DND-41 (cell line): ENCODE results near the gene ZNF117.
"Not testable (repeated sequence)": the region's sequence is repeated elsewhere in the genome, so short reads cannot be mapped to it uniquely, and the experiment has no call there.

Experiments
- ATAC-seq: fragments of 200-7000 bp; cut with Tn5 transposase; 3 replicates; pipeline ENCODE4 v1.9.1; 2021; ENCODE audit warnings: low read depth; ENCODE audit not compliant: insufficient read depth
- DNase-seq: peaks from one replicate; pipeline ENCODE4 v3.0.0-alpha.2; 2020
- H2AFZ ChIP-seq: 2 replicates; pipeline ENCODE4 v1.6.0; 2012; ENCODE audit warnings: low read depth, low read length
- H3K27ac ChIP-seq: 2 replicates; pipeline ENCODE4 v1.5.1; 2012; ENCODE audit warnings: low read length, inconsistent platforms
- H3K27me3 ChIP-seq: fragments of 200-600 bp; sonication (generic); 2 replicates; pipeline ENCODE4 v1.6.0; 2012; ENCODE audit warnings: low read length, mild to moderate bottlenecking, inconsistent platforms; ENCODE audit not compliant: insufficient read depth, poor library complexity
- H3K36me3 ChIP-seq: 2 replicates; pipeline ENCODE4 v1.5.1; 2012; ENCODE audit warnings: low read length, inconsistent platforms; ENCODE audit not compliant: insufficient read depth
- H3K4me1 ChIP-seq: 2 replicates; pipeline ENCODE4 v1.5.1; 2012; ENCODE audit warnings: mild to moderate bottlenecking, low read length; ENCODE audit not compliant: insufficient read depth
- H3K4me2 ChIP-seq: 2 replicates; pipeline ENCODE4 v1.6.0; 2012; ENCODE audit warnings: mild to moderate bottlenecking, moderate library complexity, low read length, inconsistent platforms; ENCODE audit not compliant: insufficient read depth
- H3K4me3 ChIP-seq, 2 experiments: fragments of 200-600 bp in 1 of 2; shearing (Covaris generic) in 1 of 2; 2 replicates each; pipeline ENCODE4 v1.5.1; 2012 to 2016; ENCODE audit warnings: inconsistent platforms in 2 of 2, low read length in 2 of 2, mild to moderate bottlenecking in 2 of 2, low read depth in 1 of 2, moderate library complexity in 1 of 2
- H3K79me2 ChIP-seq: 2 replicates; pipeline ENCODE4 v1.6.0; 2012; ENCODE audit warnings: low read length, inconsistent platforms; ENCODE audit not compliant: insufficient read depth
- H3K9ac ChIP-seq: 2 replicates; pipeline ENCODE4 v1.6.0; 2012; ENCODE audit warnings: low read depth, mild to moderate bottlenecking, inconsistent platforms, low read length, moderate library complexity
- H3K9me3 ChIP-seq: 2 replicates; pipeline ENCODE4 v1.5.1; 2012; ENCODE audit warnings: low read length, moderate library complexity, mild to moderate bottlenecking, inconsistent platforms; ENCODE audit not compliant: insufficient read depth, severe bottlenecking
- H4K20me1 ChIP-seq: 2 replicates; pipeline ENCODE4 v1.6.0; 2012; ENCODE audit warnings: low read length; ENCODE audit not compliant: insufficient read depth
- CTCF ChIP-seq: IDR thresholded peaks from 2 replicates; pipeline ENCODE4 v1.5.1; 2012; ENCODE audit warnings: borderline replicate concordance, low read length, moderate library complexity, mild to moderate bottlenecking; ENCODE audit not compliant: poor library complexity, severe bottlenecking; ENCODE audit errors: extremely low read depth
- EZH2 ChIP-seq: IDR thresholded peaks from 3 replicates; pipeline ENCODE4 v1.6.1; 2012; ENCODE audit warnings: borderline replicate concordance, low read depth, mild to moderate bottlenecking, moderate library complexity, low read length, inconsistent platforms; ENCODE audit not compliant: severe bottlenecking

ZNF117 gene

GRCh38 chr7:64990936-64991335 is at the start of gene ZNF117:
TSS of gene ZNF117 (minus strand) at chr7:64991036.
- peaks cover 51% of the 10 kb centered on the region for H3K9me3 ChIP-seq

GRCh38 chr7:65038767-65039166 is 47.9 kb upstream of the ZNF117 start:
- Histone ChIP-seq H3K9ac (peak overlapping the region; percentile 70), H3K4me1 (peaks cover 20% of the 10 kb centered on the region), H3K4me2 (peak overlapping the region; percentile 90), H3K4me3 (peak overlapping the region; percentile 52 to 89; a peak in 3 of 4 replicates), H3K27ac (peak overlapping the region; percentile 77), H2AFZ (peak overlapping the region; percentile 75), H3K79me2 (peaks cover 36% of the 10 kb centered on the region)
- not testable (repeated sequence) for H3K27me3 ChIP-seq, H3K36me3 ChIP-seq, H3K9me3 ChIP-seq, H4K20me1 ChIP-seq
- peak; percentile 30 for ATAC-seq
- peak; percentile 52 for DNase-seq

More at GRCh38 chr7:64990936-64991335, at the start of gene ZNF117:
- no peaks in the 10 kb centered on the region for H3K4me1 ChIP-seq
- no peak within 1 kb of the TSS for H3K9ac ChIP-seq
- no peaks in the 10 kb centered on the region for H3K79me2 ChIP-seq
- H3K27ac ChIP-seq: no peak within 1 kb of the TSS
- no peak for DNase-seq
- H3K27me3 ChIP-seq: no peaks in the 10 kb centered on the region
- peaks cover 54% of the 10 kb centered on the region for H3K36me3 ChIP-seq
- TF ChIP-seq CTCF (no peak), EZH2 (no peak)
- no peak within 1 kb of the TSS for H2AFZ ChIP-seq
- H3K4me3 ChIP-seq: no peak within 1 kb of the TSS
- no peak for ATAC-seq
- no peaks in the 10 kb centered on the region for H4K20me1 ChIP-seq
- H3K4me2 ChIP-seq: no peak within 1 kb of the TSS

- peak; percentile 94 for DNase-seq
- Histone ChIP-seq H3K27me3 (no peaks in the 10 kb centered on the region), H3K4me3 (peak overlapping the region; percentile 41 to 89; a peak in 3 of 4 replicates), H3K27ac (peak overlapping the region; percentile 91), H3K4me1 (peaks cover 20% of the 10 kb centered on the region), H3K79me2 (peaks cover 36% of the 10 kb centered on the region), H3K9me3 (no peaks in the 10 kb centered on the region), H3K36me3 (no peaks in the 10 kb centered on the region), H2AFZ (peak overlapping the region; percentile 78; the same call in 1 of the 2 replicates), H4K20me1 (no peaks in the 10 kb centered on the region; the same call in 1 of the 2 replicates), H3K4me2 (peak overlapping the region; percentile 58), H3K9ac (peak overlapping the region; percentile 70)
- peak; percentile 81 for ATAC-seq
- TF ChIP-seq EZH2 (no peak), CTCF (peak; percentile 36)
Observed at GRCh38 chr7:65037740-65038688, 47.2 kb upstream of the ZNF117 start.

- not testable (repeated sequence) for H4K20me1 ChIP-seq, H3K4me3 ChIP-seq, H2AFZ ChIP-seq, H3K27me3 ChIP-seq, ATAC-seq, H3K9ac ChIP-seq, DNase-seq, H3K9me3 ChIP-seq, H3K36me3 ChIP-seq, H3K27ac ChIP-seq, H3K4me2 ChIP-seq
- Histone ChIP-seq H3K79me2 (peaks cover 25% of the 10 kb centered on the region), H3K4me1 (peaks cover 20% of the 10 kb centered on the region)
Observed at GRCh38 chr7:65036526-65036925, 45.7 kb upstream of the ZNF117 start.

- Histone ChIP-seq H3K4me1 (peaks cover 20% of the 10 kb centered on the region), H3K79me2 (peaks cover 18% of the 10 kb centered on the region)
- not testable (repeated sequence) for H4K20me1 ChIP-seq, ATAC-seq, H3K4me3 ChIP-seq, H3K4me2 ChIP-seq, H3K36me3 ChIP-seq, H3K9ac ChIP-seq, H2AFZ ChIP-seq, H3K9me3 ChIP-seq, DNase-seq, H3K27ac ChIP-seq, H3K27me3 ChIP-seq
Observed at GRCh38 chr7:65035469-65035868, 44.6 kb upstream of the ZNF117 start.

GRCh38 chr7:65034120-65034782 is 43.4 kb upstream of the ZNF117 start:
- H3K36me3 ChIP-seq, H3K4me1 ChIP-seq, H3K27me3 ChIP-seq, H4K20me1 ChIP-seq, H3K79me2 ChIP-seq, H2AFZ ChIP-seq, H3K4me3 ChIP-seq, H3K9me3 ChIP-seq, H3K27ac ChIP-seq, H3K9ac ChIP-seq, DNase-seq, ATAC-seq, H3K4me2 ChIP-seq: not testable (repeated sequence)
